ENCODE measurements around the gene BAIAP2.

GRCh38 chr17:80989586-80989913, 45.4 kb upstream of the BAIAP2 start:
- TF ChIP-seq EZH2 (conservative IDR thresholded peaks at IDR 0.05; ENCODE audit: low read depth, low read length) (no peak), NR2F1 (CRISPR knock-in tag; IDR thresholded peaks at IDR 0.05) (no peak), NR3C1 (CRISPR knock-in tag; IDR thresholded peaks at IDR 0.05) (no peak), ZNF770 (CRISPR knock-in tag; IDR thresholded peaks at IDR 0.05) (no peak), ZBTB8A (CRISPR knock-in tag; IDR thresholded peaks at IDR 0.05; ENCODE audit: borderline replicate concordance, low read depth) (no peak), ZHX1 (CRISPR knock-in tag; IDR thresholded peaks at IDR 0.05; ENCODE audit: low read depth) (no peak)
